Measurements from ENCODE around the gene HSDL2. TPM values are rescaled to one million over a fixed set of nuclear protein-coding genes. Genes with fewer than 3 reads are reported as not detected.

Gene HSDL2
- total RNA-seq, 1 experiment from 2014 or later: 32.2 TPM

DNA sequence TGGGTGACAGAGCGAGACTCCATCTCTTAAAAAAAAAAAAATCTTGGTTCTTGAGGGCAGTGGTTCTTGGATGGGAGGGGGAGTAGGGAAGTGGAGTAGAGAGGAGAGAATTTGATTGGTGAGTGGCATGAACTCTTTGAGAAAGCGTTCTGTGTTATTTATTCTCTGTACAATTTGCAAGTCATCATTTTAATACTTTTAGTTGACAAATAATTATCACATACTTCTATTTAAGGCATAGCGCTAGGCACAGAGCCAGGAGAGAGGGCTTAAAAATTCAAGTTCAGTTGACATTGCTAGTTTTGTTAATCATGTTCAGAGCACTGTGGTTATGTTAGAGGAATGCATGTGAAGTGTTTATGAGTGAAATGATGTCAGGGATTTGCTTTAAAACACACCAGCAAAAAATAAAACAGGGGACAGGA lies 24.6 kb downstream of the HSDL2 start:
- Histone ChIP-seq H3K36me3 (ENCODE audit: control insufficient read depth, insufficient read depth, low read length) (no peaks in the 10 kb centered on the region; the same call in 1 of the 2 replicates), H3K27ac (ENCODE audit: low read length) (no peak overlapping the region), H3K27me3 (ENCODE audit: control insufficient read depth, insufficient read depth, low read length) (no peaks in the 10 kb centered on the region), H3K9me3 (ENCODE audit: control insufficient read depth, insufficient read depth, low read depth, low read length) (no peaks in the 10 kb centered on the region), H3K4me3 (ENCODE audit: low read depth in 2 of 2, low read length in 2 of 2) (no peak overlapping the region), H3K4me1 (ENCODE audit: control insufficient read depth, insufficient read depth, low read length) (no peaks in the 10 kb centered on the region)
- ChIA-PET POLR2A (no interaction called here), CTCF (no interaction called here)
- DNase-seq (ENCODE audit: low read depth, low spot score): no peak
- BruUV-seq (replicated peaks): no TSS peak
- in situ Hi-C loops (cut with HindIII; ENCODE audit: low pct_unique_long_range_greater_than_20kb, low sequenced_read_pairs): no loop called here
- TF ChIP-seq CTCF (IDR thresholded peaks at IDR 0.05) (no peak), REST (IDR thresholded peaks at IDR 0.05; ENCODE audit: insufficient read depth in 1 of 2, low read depth in 2 of 2, low read length in 1 of 2) (no peak), TCF7L2 (IDR thresholded peaks at IDR 0.05; ENCODE audit: low read depth, low read length) (no peak), SIN3A (IDR thresholded peaks at IDR 0.05; ENCODE audit: borderline replicate concordance, insufficient read depth, low read depth, low read length) (no peak), POLR2AphosphoS5 (IDR thresholded peaks at IDR 0.05; ENCODE audit: low read depth, low read length) (no peak)
- ATAC-seq: no peak
- intact Hi-C loops (cut with micrococcal nuclease; ENCODE audit: unreplicated experiment): no loop called here

DNA sequence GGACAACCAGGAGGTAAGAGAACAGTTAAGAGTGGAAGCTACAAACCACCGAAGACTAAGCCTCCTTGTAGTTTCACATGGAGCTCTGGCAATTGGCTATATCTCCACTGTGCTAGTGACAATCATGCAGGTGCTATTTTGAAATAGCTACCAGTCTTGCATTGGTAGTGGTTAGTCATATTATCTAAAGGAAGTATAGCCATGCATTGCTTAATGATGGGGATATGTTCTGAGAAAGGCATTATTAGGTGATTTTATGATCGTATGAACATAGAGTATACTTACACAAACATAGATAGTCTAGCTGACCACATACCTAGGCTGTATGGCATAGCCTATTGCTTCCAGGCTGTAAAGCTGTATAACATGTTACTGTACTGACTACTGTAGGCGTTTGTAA lies 28.4 kb downstream of the HSDL2 start:
- CTCF ChIA-PET: no interaction called here
- intact Hi-C loops (cut with micrococcal nuclease; ENCODE audit: unreplicated experiment): no loop called here
- no peak for TF ChIP-seq POLR2AphosphoS5 (IDR thresholded peaks at IDR 0.05; ENCODE audit: low read depth, low read length)
- no peak for TF ChIP-seq CTCF (IDR thresholded peaks at IDR 0.05)
- TF ChIP-seq TCF7L2 (IDR thresholded peaks at IDR 0.05; ENCODE audit: low read depth, low read length): no peak
- no peak for TF ChIP-seq SIN3A (IDR thresholded peaks at IDR 0.05; ENCODE audit: borderline replicate concordance, insufficient read depth, low read depth, low read length)
- no peak for TF ChIP-seq REST (IDR thresholded peaks at IDR 0.05; ENCODE audit: insufficient read depth in 1 of 2, low read depth in 2 of 2, low read length in 1 of 2)

More for the DNA sequence above, 28.4 kb downstream of the HSDL2 start:
- BruUV-seq (replicated peaks): no TSS peak
- H3K4me3 ChIP-seq (ENCODE audit: low read depth in 2 of 2, low read length in 2 of 2): no peak overlapping the region
- DNase-seq (ENCODE audit: low read depth, low spot score) (no peak), ATAC-seq (no peak)
- in situ Hi-C loops (cut with HindIII; ENCODE audit: low pct_unique_long_range_greater_than_20kb, low sequenced_read_pairs): no loop called here
- no peak overlapping the region for H3K27ac ChIP-seq (ENCODE audit: low read length)
- no peaks in the 10 kb centered on the region for H3K9me3 ChIP-seq (ENCODE audit: control insufficient read depth, insufficient read depth, low read depth, low read length)
- no peaks in the 10 kb centered on the region for H3K4me1 ChIP-seq (ENCODE audit: control insufficient read depth, insufficient read depth, low read length)
- H3K36me3 ChIP-seq (ENCODE audit: control insufficient read depth, insufficient read depth, low read length): no peaks in the 10 kb centered on the region; the same call in 1 of the 2 replicates
- no peaks in the 10 kb centered on the region for H3K27me3 ChIP-seq (ENCODE audit: control insufficient read depth, insufficient read depth, low read length)
- POLR2A ChIA-PET: no interaction called here
